ENCODE data around the gene SSH2.

Gene SSH2

DNA sequence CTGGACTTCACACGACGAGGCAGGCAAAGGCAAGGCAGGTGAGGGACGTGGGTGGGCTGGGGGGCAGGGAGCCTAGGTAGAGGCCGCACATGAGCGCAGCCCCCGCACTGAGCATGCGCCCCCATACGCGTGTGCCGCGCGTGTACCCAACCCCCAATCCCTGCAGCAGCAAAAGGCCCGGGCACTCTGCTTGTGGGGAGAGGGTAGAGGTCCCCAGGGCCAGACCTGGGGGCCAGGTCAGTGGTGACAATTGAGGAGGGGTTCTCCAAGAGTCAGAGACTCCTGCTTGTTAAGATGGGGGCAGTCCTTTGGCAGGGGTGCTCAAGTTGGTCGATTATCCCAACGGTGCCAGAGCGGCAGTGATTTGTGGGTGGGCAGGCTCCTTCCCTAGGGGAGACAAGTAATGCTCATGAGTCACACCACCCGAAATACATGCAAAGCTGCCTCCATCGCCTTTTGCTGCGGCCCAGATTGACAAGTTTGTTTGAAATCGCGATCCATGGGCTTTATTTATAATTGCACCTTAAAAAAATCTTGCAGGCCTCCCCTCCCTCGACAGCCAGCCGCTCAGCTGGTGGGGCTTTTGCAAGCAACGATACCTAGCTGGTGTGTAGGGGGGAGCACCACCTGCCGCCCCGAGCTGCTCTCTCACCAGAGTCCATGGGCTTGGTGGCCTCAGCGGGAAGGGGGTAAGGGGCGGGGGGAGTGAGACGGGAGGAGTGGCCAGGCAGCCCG, 339.4 kb downstream of the SSH2 start:
- no peak for DNase-seq (ENCODE audit: low read depth in 2 of 2)

DNA sequence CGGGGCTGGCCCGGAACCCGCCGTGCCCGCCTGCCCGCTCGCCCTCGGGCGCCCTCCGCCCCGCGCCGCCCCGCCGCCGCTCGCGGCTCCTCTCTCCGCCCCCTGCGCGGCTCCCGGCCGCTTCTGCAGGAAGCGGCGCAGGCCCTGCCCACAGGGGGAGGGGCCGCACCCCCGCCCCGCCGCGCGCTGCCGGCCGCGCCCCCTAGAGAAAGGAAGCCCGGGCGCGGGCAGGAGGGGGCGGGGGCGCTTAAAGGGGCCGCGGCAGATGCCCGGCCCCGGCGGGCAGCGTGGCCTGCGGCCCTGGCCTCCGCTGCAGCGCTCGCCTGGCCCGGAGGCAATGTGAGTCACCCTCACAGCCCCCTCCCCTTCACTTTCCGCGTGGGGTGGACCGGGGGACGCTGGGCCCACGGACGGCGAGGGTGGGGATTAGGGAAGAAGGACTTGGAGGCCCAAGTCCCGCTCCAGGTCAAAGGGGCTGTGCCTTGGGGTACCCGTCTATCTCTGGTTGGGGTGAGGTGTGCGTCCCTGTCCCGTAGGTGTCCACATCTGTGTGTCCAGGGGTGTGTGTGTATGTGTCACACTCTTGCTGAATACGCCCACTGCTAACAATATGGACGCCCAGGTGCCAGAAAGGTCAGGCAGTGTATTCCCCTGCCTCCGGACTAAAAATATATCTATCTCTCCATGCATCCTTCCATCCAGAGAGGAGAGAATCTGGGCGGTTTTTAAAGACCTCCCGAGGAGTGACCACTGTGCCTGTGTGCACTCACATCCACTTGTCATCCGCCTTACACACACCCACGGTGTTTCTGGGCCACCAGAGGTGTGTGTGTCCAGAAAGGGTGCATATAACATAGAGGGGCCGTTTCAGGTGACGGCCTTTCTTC, 340.3 kb downstream of the SSH2 start, which contains the start of gene GIT1:
Gene GIT1 (minus strand): TSS at position 125 of the 887 bp plus-strand sequence. CDS start 270 bp downstream, outside the sequence.
- peak; percentile 78 to 84 for DNase-seq (ENCODE audit: low read depth in 2 of 2)

DNA sequence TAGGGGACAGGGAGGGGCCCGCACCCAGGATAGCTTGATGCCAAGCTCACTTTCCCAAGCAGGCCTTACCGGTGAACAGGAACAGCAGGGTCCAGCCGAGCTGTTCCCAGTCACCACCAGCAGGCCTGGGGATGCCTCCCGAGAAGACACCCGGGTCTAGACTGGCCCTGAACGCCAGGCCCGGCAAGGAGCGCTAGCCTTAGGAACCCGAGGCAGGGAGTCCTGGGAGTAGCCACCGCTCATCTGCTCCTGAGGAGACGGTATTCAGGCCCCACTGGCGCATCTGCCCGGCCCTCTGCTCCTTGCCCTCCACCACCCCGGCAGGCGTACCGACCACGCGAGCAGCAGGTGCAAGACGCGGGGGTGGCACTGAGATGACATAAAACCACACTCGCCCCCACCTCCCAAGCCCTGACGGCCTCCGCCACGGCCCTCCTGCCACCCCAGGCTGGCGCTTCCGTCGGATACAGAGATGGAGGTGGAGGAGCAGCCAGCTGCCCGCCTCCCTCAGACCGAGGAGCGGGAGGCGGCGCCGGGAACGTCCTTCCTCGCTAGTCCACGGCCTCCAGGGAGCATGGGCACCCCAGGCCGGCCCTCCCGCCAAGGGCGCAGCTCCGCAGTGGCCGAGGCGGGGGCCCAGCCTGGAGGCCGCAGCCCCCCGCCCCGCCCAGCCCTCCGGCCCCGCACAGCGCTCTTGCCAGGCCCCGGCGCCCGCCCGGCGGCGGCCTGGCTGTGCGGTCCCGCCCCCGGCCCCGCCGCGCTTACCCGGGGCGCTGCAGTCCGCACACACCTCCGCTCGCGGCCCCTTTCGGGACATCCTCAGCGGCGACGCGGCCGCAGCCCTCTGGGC, 341.2 kb downstream of the SSH2 start:
- no peak for DNase-seq (ENCODE audit: low read depth in 2 of 2)

DNA sequence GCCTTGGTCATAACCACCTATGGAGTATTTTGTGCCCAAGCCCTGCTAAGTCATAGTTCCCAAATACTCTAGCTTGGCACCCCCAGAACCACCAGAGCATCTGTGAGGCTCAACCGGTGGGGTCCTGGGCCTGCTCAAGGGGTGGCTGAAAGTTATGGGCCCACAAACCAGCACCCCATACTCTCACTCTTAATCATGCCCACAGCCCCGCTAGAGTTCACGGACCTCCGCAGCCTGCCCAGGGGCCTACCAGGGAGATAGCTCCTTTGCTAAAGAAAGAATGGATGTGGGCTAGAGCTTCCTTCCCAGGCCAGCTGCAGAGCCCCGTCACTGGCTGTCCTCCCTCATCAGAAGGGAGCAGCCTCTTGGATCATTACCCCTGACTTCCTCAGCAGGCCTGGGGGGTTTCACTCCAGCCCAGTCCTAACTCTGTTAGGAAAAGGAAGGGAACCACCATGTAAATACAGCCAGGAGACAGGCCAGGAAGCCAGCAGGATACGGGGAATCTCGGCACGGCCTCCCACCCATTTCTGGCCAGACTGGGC, 341.9 kb downstream of the SSH2 start:
- no peak for DNase-seq (ENCODE audit: low read depth in 2 of 2)

DNA sequence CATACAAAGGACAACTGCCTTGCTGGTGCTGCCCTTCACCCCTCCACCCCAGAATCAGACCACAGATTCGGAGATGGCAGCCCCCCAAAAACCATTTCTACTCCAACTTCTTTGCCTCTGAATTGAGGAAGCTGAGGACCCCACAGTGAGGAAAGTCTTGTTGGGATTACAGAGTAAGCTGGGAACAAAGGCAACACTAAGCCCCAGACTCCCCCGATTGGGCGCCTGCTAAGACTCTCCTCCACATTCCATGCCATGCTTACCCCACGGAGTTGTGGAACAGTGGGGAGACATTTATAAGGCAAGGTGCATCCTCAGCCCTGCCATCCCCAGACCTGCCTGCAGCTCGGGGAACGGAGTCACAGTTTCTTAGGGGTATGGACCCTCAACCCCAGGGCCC, 342.4 kb downstream of the SSH2 start:
- no peak for DNase-seq (ENCODE audit: low read depth in 2 of 2)

DNA sequence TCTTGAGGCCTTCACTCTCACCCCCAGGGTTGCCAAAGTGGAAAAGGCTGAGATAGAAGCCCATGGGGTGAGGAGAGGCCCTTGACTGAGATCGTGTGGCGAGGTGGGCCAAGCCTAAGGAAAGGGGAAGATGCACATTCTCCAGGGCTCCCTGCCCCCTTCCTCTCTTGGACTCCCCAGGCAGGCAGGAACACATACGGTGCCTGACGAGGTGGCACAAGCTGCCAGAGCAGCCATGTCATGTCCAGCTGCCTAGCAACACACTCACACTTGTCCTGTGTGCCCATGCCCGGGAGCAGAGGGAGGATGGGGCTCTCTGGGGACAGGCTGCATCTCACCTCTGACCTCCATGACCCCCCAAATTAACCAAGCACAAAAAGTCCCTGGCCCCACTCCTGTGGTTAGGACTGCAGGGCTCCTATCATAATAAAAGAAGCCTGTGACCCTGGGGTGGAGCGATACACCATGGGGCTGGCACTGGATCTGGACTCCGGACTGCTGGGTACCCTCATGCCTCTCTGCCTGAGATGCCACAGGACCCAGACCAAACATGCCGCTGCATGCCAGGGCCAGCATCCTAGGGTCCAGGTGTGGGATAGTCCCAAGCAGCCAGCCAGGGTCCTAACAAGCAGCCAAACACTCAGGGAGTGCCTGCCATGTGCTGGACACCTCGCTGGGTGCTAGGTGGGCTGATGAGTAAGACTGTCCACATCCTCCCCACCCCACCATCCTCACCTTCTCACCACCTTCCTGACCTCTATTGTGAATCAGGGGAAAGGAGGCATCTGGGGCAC, 343.2 kb downstream of the SSH2 start:
- DNase-seq (ENCODE audit: low read depth in 2 of 2): no peak

DNA sequence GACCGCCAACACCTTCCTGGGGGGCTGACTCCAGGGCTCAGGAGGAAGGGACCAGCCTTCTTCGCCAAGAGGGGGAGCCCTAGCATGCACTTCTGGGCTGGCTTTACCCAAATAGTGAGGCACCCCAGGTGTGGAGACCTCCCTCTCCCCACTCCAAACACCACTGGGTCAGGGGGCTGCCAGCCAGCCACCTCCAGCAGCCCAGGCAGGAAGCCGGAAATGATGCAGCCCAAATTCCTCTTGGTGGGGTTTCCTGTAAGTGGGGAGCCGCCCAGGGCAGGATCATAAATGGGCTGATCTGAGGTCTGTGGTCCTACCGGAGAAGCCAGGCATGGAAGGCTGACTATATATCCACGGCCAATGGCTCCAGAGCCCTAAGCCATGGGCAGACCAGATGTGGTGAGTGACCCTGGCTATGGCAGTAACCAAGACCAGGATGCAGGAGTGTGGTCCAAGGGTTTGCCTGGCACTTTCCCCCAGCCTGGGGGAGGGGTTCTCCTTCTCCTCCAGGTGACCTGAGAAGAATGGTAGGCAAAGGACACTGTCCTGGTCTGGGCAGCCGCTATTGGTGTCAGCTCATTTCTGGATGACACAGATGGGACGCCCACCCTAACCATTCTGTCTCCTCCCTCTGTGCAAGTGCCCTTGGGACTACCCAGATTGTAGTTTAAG, 344.8 kb downstream of the SSH2 start:
- DNase-seq (ENCODE audit: low read depth in 2 of 2): no peak

DNA sequence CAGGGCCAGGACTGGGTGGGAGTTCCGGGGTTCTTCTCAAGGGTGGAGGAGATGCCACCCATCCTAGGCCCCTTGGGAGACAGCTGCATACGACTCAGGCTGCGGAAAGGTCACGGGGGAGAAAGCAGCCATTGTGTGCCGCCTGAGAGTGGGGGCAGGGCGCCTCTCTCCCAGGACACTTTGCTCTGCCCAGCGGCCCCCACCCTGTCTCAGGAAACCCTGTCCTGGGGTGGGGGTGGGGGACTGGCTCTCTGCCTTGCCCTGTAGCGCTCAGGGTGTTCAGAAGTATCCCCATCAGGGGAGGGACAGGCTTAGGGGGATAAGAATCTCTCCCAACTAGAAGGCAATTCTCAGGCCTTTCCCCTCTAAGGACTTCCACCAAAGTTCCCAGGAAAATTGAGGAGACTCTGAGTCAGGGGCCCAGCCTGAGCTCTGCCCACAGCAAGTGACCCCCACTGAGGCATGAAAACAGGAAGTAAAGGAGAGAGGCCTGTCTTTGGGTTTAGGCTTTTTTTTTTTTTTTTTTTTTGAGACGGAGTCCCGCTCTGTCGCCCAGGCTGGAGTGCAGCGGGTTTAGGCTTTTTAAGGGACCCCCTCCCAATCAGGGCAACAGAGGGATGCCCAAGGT, 345.5 kb downstream of the SSH2 start:
- no peak for DNase-seq (ENCODE audit: low read depth in 2 of 2)

DNA sequence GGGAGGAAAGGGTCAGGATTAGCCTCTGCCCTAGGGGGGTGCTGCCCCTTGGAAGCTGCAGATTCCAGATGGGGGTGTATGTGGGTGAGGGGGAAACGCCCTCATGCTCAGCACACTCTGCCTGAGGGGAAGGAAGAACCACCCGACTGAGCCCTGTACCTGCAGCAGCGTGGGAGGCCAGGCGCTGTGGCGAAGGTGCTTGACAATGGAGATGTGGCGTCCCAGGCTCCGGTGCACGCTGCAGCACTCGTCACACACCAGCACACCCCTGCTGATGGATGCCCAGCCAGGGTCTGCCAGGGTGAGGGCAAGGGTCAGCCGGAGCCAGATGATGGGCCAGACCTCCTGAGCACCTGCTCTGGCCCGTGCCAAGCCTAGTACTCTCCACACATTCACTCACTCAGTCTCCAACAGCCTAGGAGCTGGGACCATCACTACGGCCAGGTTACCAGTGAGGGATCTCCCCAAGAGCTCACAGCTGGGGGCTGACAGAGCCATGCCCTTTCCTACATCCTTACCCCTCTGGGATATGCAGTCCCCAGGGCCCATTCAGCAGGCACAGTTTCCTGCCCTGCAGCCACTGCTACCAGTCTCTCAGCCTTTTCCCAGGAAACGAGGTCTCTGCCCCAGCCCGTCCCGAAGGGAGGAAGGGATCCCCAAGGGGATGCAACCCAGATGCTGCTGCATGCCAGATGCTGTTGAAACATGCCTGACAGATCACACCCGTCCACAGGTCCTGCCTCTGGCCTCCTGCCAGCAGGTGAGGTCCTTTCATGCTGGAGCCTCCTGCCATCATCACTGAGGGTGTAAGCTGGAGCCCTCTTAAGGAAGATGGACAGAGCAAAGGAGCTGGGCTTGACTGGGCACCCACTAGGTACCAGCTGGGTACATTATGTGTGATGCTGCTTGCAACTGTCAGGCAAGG, 346.4 kb downstream of the SSH2 start:
- no peak for DNase-seq (ENCODE audit: low read depth in 2 of 2)

DNA sequence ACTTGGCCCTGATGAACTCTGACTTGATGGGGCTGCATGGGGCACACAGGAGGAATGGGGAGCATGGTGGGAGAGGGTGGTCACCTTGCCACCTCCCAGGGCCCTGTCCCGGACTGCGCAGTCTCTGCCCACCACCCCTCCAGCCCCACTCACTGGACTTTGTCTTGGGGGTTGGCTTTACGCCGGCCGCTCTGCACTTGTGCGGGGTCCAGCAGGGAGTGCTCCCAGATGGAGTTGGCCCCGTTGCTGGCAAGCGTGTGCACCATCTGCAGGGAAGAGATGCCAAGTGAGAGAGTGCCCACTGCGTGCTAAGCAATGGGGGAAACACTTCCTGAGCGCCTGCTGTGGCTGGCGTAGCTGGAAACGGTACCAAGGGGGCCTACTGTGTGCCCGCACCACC, 347.3 kb downstream of the SSH2 start:
- no peak for DNase-seq (ENCODE audit: low read depth in 2 of 2)

DNA sequence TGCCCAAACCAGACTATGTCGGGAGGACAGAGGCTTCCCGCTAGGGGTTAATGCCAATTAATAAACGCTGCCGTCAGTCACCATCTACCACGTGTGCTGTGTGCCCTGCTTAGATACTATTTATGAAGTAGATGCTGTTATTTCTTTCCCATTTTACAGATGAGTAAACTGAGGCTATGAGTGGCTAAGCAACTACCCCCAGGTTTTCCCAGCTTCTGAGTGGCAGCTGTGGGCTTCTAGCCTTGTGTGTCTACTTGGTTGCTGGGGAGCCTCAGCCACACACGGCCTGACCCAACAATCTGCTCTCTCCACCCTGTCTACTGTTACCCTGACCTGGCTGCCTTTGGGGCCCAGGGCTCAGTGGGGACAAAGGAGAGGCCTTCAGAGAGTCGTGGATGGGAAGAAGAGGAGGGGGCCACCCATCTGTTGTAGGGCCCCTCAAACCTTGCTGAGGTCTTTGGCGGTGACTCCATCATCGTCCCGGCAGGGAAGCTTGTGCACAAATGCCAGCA, 347.7 kb downstream of the SSH2 start:
- DNase-seq (ENCODE audit: low read depth in 2 of 2): no peak

DNA sequence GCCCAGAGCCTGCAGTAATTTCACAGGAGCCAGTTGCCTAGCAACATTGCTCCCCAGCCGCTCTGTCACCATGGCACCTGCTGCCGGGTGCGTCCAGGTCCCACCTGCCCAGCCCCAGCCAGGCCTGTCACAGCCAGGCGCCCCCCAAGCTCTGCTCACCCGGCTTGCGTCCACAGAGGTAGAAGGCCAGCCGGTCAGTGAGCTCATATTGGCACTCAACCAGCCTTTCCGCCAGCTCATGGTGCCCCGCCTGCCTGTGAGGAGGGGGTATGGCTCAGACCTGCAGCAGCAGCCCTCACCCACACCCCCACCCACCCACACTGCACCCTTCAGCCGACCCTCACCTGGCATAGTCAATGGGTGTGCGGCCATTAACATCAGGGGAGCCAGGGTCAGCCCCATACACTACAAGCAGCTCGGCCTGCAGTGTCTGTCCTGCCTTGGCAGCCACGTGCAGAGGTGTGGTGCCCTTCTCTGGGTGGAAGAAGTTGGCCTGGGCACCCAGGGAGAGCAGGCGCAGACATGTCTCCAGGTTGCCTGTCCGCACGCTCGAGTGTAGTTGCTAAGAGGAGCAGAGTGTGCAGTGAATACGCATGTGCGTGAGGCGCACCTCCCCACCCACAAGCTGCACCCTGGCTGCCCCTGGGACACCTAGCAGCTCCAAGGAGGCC, 348.3 kb downstream of the SSH2 start:
- DNase-seq (ENCODE audit: low read depth in 2 of 2): no peak

DNA sequence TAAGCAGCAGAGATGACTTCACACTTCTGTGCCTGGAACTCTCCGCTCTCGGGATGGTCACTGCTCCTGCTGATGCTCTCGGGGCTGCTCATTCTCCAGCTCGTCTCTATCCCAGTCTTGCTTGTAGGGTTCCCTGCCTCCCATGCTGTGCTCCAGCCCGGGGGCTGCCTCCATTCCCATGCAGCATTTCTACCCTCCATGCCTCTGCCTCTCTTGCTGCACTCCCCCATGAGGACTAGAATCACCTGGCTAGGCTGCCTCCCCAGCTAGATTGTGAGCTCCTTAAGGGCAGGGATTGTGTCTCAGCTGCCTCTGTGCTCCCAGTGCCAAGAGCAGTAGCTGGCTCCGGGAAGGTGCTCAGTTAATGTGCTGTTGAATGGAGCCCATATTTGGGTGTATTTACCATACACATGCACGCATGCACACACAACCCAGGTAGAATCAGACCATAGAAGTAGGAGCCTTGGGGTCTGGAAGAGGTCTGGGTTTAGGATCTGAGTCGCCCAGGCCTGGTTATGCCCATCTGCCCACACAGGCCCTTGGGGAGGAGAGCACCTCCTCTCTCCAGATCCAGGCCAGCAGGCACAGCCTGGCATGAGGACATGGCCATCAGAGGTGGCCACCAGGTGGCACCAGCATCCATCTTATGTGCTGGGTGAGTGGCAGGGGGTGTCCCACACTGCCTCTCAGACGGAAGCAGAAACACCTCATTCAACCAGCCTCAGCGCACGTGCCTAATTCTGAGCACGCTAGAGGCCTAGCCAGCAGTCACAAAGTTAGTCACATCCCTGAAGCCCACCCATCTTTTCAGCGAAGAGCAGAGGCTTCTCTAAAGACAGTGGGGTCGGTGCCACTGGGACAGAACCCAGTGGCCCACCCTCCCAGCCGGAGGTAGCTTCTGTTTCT, 349.9 kb downstream of the SSH2 start:
- peak; percentile 80 to 81 for DNase-seq (ENCODE audit: low read depth in 2 of 2)

DNA sequence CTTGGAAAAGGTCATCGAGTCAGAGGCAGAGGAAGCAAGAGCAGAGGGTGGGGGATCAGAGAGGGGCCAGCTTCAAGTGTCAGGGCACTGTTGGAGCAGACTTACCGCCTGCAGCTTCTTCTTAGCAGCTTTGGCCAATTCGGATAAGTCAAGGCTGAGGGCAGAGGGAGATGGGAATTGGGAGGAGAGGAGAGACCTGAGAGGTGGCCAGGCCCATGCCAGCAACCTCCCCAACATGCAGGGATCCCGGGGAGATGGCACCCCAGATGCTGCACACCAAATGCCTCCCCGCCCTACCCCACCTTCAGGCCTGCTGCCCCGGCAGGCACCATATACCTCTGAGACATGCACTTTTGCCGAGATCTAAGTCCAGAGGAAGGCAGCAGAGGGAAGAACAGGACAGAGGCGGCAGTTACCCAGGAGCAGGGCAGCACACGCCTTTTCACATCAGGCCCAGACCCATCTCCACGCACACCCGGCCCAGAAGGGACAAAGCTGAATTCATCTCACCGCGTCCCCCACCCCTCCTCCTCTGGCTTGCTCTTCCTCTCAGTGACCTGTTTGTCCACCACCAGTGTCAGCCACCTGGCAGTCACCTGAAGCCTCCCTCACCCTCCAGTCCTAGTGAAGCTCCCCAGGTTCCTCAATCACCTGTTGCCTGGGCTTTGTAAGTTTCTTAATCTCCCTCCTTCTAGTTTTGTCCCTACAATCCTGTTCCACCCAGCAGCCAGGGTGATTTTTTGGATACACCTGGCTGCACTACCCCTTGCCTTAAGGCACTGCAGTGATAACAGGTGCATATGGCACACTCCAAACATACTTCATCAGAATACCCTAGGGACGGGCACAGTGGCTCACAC, 351.2 kb downstream of the SSH2 start:
- DNase-seq (ENCODE audit: low read depth in 2 of 2): no peak

DNA sequence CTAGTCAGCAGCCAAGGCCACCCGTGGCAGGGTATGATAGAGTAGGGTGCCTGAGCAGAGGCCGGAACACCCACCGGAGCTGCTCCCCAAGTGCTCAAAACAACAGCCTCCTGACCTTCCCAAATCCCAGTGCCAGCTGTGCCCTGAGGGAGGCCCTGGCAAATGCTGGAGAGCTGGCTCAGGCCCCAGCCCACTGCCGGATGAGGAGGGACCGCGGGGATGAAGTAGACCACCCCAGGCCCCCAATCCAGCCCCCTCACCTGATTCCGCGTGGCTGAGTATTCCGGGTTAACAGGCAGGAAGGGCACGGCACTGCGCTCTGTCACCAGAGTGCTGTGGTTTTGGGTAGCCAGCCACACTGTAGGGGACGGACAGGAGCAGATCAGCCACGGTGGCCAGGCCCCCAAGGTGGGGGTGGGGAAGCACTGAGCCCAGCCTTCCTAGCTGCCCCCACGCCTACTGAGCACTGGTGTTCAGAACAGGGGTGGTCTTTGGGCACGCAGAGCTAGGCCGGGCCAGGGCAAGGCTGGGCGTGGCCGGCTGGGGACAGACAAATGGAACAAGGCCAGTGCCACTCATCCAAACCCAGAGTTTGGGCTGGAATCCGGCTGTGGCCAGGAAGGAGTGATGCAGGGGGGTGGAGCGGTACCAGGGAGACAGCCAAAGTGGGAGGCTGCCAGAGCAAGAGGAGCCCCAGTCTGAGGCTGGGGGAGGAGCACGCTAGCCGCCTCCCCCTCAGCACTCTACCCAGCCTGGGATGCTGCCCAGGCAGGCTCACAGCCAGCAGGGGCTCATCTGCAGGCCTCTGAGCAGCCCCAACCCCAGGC, 352.4 kb downstream of the SSH2 start:
- DNase-seq (ENCODE audit: low read depth in 2 of 2): no peak
